HepG2 (cell line): Measurements from ENCODE around the gene LITAF. TPM values are rescaled to one million over a fixed set of nuclear protein-coding genes. Genes with fewer than 3 reads are reported as not detected.
A peak's percentile ranks its signal among the peaks of the same experiment; 100 is the strongest.
"Not testable (repeated sequence)": the region's sequence is repeated elsewhere in the genome, so short reads cannot be mapped to it uniquely, and the experiment has no call there.

ENCODE experiments used
- ATAC-seq: fragments of 200-7000 bp; cut with Tn5 transposase; 3 replicates; pipeline ENCODE4 v1.9.1; 2020; ENCODE audit warnings: mild to moderate bottlenecking, moderate library complexity
- BruUV-seq: library from RNA; stranded (reverse); fragments of 400-500 nt; replicated peaks from 2 replicates; lab custom pipeline; 2021; lab: Mats Ljungman, UMichigan
- CTCF ChIA-PET: fragments of 300-600 bp; formaldehyde crosslinking; extraction: SDS; loops from one replicate; lab custom pipeline; 2021; ENCODE audit warnings: low total read pairs, inconsistent platforms, low intra/inter-chr PET ratio; lab: Yijun Ruan, JAX
- POLR2A ChIA-PET: fragments of 350-600 bp; sonication (Branson Sonifier 250); formaldehyde crosslinking; loops from one replicate; lab custom pipeline; 2020; ENCODE audit warnings: antibody characterized with exemption, inconsistent platforms; lab: Yijun Ruan, JAX
- DNase-seq: peaks from one replicate; pipeline ENCODE4 v3.0.0-alpha.2; 2015; ENCODE audit warnings: low spot score
- FAIRE-seq: peaks from 3 replicates; lab custom pipeline; 2011; peaks lifted over from hg19 to GRCh38; lab: Jason Lieb, UNC
- H2AFZ ChIP-seq: one replicate; pipeline ENCODE4 v1.6.1; 2011; ENCODE audit warnings: low read length, inconsistent platforms
- H3K27ac ChIP-seq: fragments of 300-600 bp; 3 replicates; pipeline ENCODE4 v1.8.0; 2011; ENCODE audit warnings: mixed run types, mild to moderate bottlenecking, mixed read lengths, low read length, inconsistent platforms; ENCODE audit not compliant: insufficient read depth; ENCODE audit errors: extremely low read length
- H3K27me3 ChIP-seq, 2 experiments: fragments of 200-600 bp in 1 of 2; 2 replicates in 1 of 2; 3 replicates in 1 of 2; pipeline versions ENCODE4 v1.6.0 to v1.8.0; 2011; ENCODE audit warnings: low read length in 2 of 2, mild to moderate bottlenecking in 2 of 2, moderate library complexity in 2 of 2, inconsistent platforms in 1 of 2; ENCODE audit not compliant: insufficient read depth in 2 of 2, control insufficient read depth in 1 of 2
- H3K36me3 ChIP-seq, 2 experiments: fragments of 200-600 bp in 1 of 2; replicated peaks in 1 of 2; 2 replicates in 1 of 2; 3 replicates in 1 of 2; pipeline versions ENCODE4 v1.5.1 to v1.8.0; 2011; ENCODE audit warnings: low read length in 2 of 2, inconsistent platforms in 1 of 2; ENCODE audit not compliant: insufficient read depth in 2 of 2, control insufficient read depth in 1 of 2
- H3K4me1 ChIP-seq: 2 replicates; pipeline ENCODE4 v1.5.1; 2012; ENCODE audit warnings: low read length, inconsistent platforms; ENCODE audit not compliant: insufficient read depth
- H3K4me2 ChIP-seq: 2 replicates; pipeline ENCODE4 v1.6.0; 2011; ENCODE audit warnings: low read depth, low read length, inconsistent platforms
- H3K4me3 ChIP-seq, 3 experiments: fragments of 200-600 bp in 1 of 3; sonication (generic), shearing (Covaris generic) in 1 of 3; replicated peaks in 1 of 3; 2 replicates each; pipeline ENCODE4 v1.5.1; 2011 to 2016; ENCODE audit warnings: low read length in 3 of 3, inconsistent platforms in 2 of 3, low read depth in 2 of 3, mild to moderate bottlenecking in 2 of 3, control low read depth in 1 of 3, mixed read lengths in 1 of 3; ENCODE audit not compliant: insufficient read depth in 1 of 3
- H3K79me2 ChIP-seq: one replicate; pipeline ENCODE4 v1.6.1; 2011; ENCODE audit warnings: low read length, inconsistent platforms; ENCODE audit not compliant: insufficient read depth
- H3K9ac ChIP-seq: 2 replicates; pipeline ENCODE4 v1.6.0; 2011; ENCODE audit warnings: mild to moderate bottlenecking, low read depth, low read length, inconsistent platforms; ENCODE audit not compliant: insufficient read depth
- H3K9me3 ChIP-seq: 2 replicates; pipeline ENCODE4 v1.5.1; 2012; ENCODE audit warnings: mild to moderate bottlenecking, low read length
- H4K20me1 ChIP-seq: 2 replicates; pipeline ENCODE4 v1.6.0; 2011; ENCODE audit warnings: inconsistent platforms, mild to moderate bottlenecking, low read length, moderate library complexity; ENCODE audit not compliant: insufficient read depth
- HNF1B ChIP-seq: sonication (generic); formaldehyde crosslinking; IDR thresholded peaks from 2 replicates; pipeline ENCODE4 v1.5.1; 2020; ENCODE audit warnings: mild to moderate bottlenecking, moderate library complexity, missing genetic modification reagents
- PATZ1 ChIP-seq: sonication (generic); formaldehyde crosslinking; IDR thresholded peaks from 2 replicates; pipeline ENCODE4 v1.4.0; 2020; ENCODE audit warnings: missing genetic modification reagents
- POGZ ChIP-seq: sonication (generic); formaldehyde crosslinking; IDR thresholded peaks from 2 replicates; pipeline ENCODE4 v1.4.0; 2020; ENCODE audit warnings: mild to moderate bottlenecking, missing genetic modification reagents
- SCMH1 ChIP-seq: sonication (generic); formaldehyde crosslinking; IDR thresholded peaks from 2 replicates; pipeline ENCODE4 v1.9.0; 2021; ENCODE audit warnings: missing genetic modification reagents, mild to moderate bottlenecking, borderline replicate concordance
- TOE1 ChIP-seq: sonication (generic); formaldehyde crosslinking; IDR thresholded peaks from 2 replicates; pipeline ENCODE4 v1.4.0; 2020; ENCODE audit warnings: mild to moderate bottlenecking, missing genetic modification reagents
- ZNF234 ChIP-seq: sonication (generic); formaldehyde crosslinking; conservative IDR thresholded peaks from 2 replicates; pipeline ENCODE4 v1.5.1; 2020; ENCODE audit warnings: mild to moderate bottlenecking, missing genetic modification reagents
- ZNF30 ChIP-seq: sonication (generic); formaldehyde crosslinking; IDR thresholded peaks from 2 replicates; pipeline ENCODE4 v1.5.0; 2020; ENCODE audit warnings: mild to moderate bottlenecking, missing genetic modification reagents
- ZNF329 ChIP-seq: sonication (generic); formaldehyde crosslinking; IDR thresholded peaks from 2 replicates; pipeline ENCODE4 v1.9.0; 2021; ENCODE audit warnings: low read depth, mild to moderate bottlenecking, missing genetic modification reagents
- ZNF670 ChIP-seq: sonication (generic); formaldehyde crosslinking; IDR thresholded peaks from 2 replicates; pipeline ENCODE4 v1.8.0; 2022; ENCODE audit warnings: mild to moderate bottlenecking, missing genetic modification reagents, borderline replicate concordance
- WGBS: methylation state at CpG from one replicate; pipeline ENCODE4 v1.1.6; 2017; ENCODE audit warnings: low lambda C conversion rate; 5-methylcytosine and 5-hydroxymethylcytosine counted together
- in situ Hi-C: cut with HindIII; loops from 2 replicates; pipeline ENCODE4 v1.10.0; 2017; ENCODE audit warnings: low pct_unique_long_range_greater_than_20kb; ENCODE audit not compliant: extremely low pct_ligation_motif_present
- intact Hi-C: fragments of 100-400 bp; cut with micrococcal nuclease; formaldehyde crosslinking; loops from one replicate; pipeline ENCODE4 v1.10.0; 2022; ENCODE audit not compliant: unreplicated experiment
- polyA plus RNA-seq, 8 experiments: library from polyadenylated mRNA; depleted of rRNA in 3 of 8; stranded (reverse) in 7 of 8; unstranded in 1 of 8; fragments of >200 nt; fragmentation: Illumina TruSeq in 4 of 8; extraction: Trizol in 4 of 8; gene quantifications; 2 replicates each; pipeline versions ENCODE4 v1.2.1 to v1.2.3, GENCODE V29; 2011 to 2016; ENCODE audit warnings: low read depth in 4 of 8, missing spikeins in 1 of 8, mixed read lengths in 1 of 8; ENCODE audit not compliant: insufficient read depth in 1 of 8
- total RNA-seq, 5 experiments: library from RNA; depleted of rRNA; stranded (reverse); fragments of >200 nt; fragmentation: Illumina TruSeq; extraction: Trizol; gene quantifications; 2 replicates each; pipeline ENCODE4 v1.2.3, GENCODE V29; 2016; ENCODE audit warnings: low read depth in 1 of 5

LITAF gene
- total and polyA plus RNA-seq, 2 of the 13 experiments (the other 11 are each of a cell fraction or from before 2014, with no cell fraction given) = 80.1 to 141 TPM

- no peak for TF ChIP-seq PATZ1 (CRISPR knock-in tag)
- no peak for TF ChIP-seq ZNF234
- no peak for TF ChIP-seq SCMH1
- no peak for TF ChIP-seq TOE1 (CRISPR knock-in tag)
- no peak for TF ChIP-seq HNF1B (CRISPR knock-in tag)
- no peak for TF ChIP-seq ZNF670 (CRISPR knock-in tag)
- TF ChIP-seq ZNF30 (CRISPR knock-in tag) = no peak
- no peak for TF ChIP-seq POGZ
Measured at GRCh38 chr16:11604783-11605563, 18.3 kb upstream of the LITAF start (continued).

- BruUV-seq, H3K36me3 ChIP-seq, POLR2A ChIA-PET, CTCF ChIA-PET, H3K4me1 ChIP-seq, FAIRE-seq, H3K9me3 ChIP-seq: not testable (repeated sequence)
- peaks cover 12 to 76% of the 10 kb centered on the region in 2 experiments; a peak in 4 of 5 replicates for H3K27me3 ChIP-seq
- WGBS = 61% methylated on average over 4 of the region's 4 CpGs
- TF ChIP-seq ZNF329 (CRISPR knock-in tag) = peak; percentile 98
- TF ChIP-seq, all 625 proteins: peak for 1; not testable (repeated sequence) for 624
- H3K79me2 ChIP-seq, H3K9ac ChIP-seq, in situ Hi-C loops, ATAC-seq, H4K20me1 ChIP-seq, H2AFZ ChIP-seq, H3K4me3 ChIP-seq, H3K4me2 ChIP-seq, H3K27ac ChIP-seq, DNase-seq, intact Hi-C loops: not testable (repeated sequence)
Measured at GRCh38 chr16:11604296-11604695, 17.6 kb upstream of the LITAF start.
